GM10847 (cell line): ENCODE results near the gene FGF4.

Experiments used
- POLR2A ChIP-seq: IDR thresholded peaks from 2 replicates; pipeline ENCODE4 v1.6.1; 2011; ENCODE audit not compliant: insufficient read length; ENCODE audit errors: extremely low read depth

The FGF4 gene

DNA sequence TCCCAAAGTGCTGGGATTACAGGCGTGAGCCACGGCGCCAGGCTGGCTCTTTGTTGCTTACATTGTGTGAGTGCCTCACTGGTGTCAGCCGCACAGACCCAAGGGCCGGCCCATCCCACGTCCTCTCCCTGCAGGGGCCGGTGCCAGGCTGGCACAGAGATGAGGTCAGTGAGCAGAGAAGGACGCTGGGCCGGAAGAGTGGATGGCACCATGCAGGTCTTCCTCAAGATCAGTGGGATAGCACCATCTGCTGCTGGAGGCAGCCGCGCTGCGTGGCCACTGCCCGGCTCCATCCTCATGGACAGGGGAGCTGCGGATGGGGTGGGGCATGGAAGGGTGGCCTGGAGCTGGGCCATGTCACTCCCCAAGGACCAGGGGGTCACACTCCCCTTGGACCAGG, 22.0 kb upstream of the FGF4 start:
- no peak for TF ChIP-seq POLR2A

GRCh38 chr11:69796063-69796462, 20.9 kb upstream of the FGF4 start:
- TF ChIP-seq POLR2A: no peak

- TF ChIP-seq POLR2A: no peak
Observed at GRCh38 chr11:69791276-69792180, 16.4 kb upstream of the FGF4 start.

GRCh38 chr11:69788956-69789355, 13.8 kb upstream of the FGF4 start:
- TF ChIP-seq POLR2A: no peak

DNA sequence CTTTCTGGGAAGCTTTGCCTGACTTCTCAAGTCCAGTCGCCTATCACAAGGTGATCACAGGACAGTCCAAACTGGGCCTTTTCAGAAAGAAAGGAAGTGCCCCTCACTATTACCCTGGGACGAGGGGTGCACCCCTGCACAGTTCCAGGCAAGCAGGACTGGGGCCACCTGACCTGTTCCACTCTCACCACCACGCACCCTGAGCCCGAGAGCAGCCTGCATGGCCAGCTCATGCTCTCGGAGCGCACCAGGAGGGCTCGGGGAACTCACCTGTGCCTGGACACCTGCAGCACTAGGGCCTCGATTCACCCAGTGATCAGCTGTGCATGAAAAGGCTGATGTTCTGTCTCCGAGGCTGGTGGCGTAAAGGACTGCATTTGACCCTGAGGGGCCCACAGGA, 12.8 kb upstream of the FGF4 start:
- TF ChIP-seq POLR2A: no peak

GRCh38 chr11:69787457-69787856, 12.3 kb upstream of the FGF4 start:
- no peak for TF ChIP-seq POLR2A

DNA sequence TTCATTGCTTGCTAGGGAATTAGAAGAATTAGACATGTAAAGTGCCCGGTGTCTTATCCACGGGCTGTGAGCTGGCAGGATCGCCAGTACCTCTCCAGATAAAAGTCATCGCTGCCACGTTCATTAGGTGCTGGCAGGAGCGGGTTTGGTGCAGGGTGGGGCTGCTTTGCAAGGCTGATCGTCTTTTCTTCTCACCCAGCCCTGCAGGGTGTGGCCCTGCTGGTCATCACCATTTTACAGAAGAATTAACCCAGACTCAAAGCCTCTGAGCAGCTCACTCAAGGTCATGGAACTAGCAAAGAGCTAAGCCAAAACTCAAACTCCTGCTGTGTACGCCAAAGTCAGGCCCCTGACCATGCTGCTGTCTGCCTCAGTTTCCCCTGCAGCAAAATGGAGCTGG, 6.1 kb upstream of the FGF4 start:
- no peak for TF ChIP-seq POLR2A

DNA sequence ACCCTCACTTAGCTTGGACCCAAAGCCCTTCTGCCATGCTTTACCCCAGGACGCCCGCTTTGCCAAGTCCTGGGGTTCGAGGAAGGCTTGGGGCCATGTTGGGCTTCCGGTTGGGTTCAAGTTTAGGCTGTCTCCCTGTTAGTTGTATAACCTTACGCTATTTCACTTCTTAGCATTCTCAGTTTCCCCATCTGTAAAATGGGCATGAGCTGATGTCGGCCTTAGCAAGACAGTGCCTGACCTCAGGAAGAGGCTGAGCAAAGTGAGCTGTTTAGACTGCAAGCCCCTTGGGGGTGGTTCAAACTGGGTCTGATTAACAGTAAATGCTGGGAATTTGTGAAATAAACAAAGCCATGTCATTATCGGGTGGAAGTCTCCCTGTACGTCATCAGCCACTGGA, 3.2 kb upstream of the FGF4 start:
- TF ChIP-seq POLR2A: no peak

GRCh38 chr11:69774354-69775162, 583 bp downstream of the FGF4 start:
- TF ChIP-seq POLR2A: no peak

GRCh38 chr11:69773626-69774353, 1.4 kb downstream of the FGF4 start:
- TF ChIP-seq POLR2A: no peak

DNA sequence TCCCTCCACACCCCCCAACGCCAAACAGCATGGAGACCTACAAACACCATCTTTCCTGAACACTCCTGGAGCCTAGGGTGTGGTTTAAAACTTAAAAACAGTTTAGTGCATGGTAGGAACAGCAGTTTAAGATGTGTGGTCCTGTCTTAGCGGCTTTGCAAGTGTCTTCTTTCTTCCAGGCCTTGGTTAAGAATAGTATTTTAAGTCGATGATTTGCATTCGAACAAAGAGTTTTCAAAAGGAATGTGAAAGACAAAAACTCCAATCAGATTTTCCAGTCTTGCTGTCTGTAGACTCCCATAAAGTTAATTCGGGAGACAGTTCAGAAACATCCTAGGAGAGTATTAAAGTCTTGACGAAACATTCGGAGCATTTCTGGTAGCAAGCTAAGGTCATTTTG, 3.7 kb downstream of the FGF4 start:
- no peak for TF ChIP-seq POLR2A

GRCh38 chr11:69770540-69770939, 4.6 kb downstream of the FGF4 start:
- no peak for TF ChIP-seq POLR2A

DNA sequence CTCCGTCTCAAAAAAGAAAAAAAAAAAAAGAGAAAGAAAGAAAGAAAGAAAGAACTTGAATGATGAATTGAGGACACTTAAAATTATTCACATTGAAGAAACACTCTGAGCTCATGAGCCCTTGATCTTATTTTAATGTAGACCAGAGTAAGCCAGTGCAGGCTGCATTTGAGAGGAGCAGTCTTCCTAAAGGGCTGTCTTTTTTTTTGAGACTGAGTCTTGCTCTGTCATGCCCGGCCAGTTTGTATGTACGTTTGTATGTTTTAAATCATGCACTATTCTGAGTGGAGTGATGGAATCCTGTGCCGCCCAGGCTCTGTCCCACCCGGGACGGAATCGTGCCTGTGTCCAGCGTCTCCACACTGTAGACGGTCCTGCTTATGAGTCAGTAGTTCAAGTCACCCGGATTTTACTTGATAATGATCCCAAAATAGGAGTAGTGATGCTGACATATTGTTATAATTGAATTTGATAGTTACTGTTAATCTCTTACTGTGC, 9.6 kb downstream of the FGF4 start:
- no peak for TF ChIP-seq POLR2A

GRCh38 chr11:69760319-69760718, 14.8 kb downstream of the FGF4 start:
- no peak for TF ChIP-seq POLR2A

DNA sequence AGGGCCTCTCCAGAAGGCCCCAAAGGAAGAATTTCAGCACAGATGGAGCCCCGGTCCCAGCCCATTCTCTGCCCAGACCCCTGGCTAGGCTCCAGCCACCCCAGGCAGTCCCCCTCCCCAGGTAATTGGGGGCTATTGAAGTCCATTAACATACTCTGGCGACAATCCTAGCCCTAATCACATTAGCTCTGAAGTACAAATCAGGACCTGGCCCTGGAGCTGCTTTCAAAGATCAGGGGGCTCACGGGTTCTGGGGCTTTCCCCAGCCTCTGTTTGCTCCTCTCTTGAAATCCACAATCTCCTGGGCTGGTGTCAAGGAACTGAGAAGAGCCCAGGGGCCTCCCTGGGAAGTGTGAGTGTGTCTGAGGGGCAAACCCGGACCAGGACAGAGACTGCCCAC, 22.3 kb downstream of the FGF4 start:
- TF ChIP-seq POLR2A: no peak
